IgD-negative memory B cell (primary cell): Measurements from ENCODE around the gene ZDHHC20. TPM values are rescaled to one million over a fixed set of nuclear protein-coding genes. Genes with fewer than 3 reads are reported as not detected.
A peak's percentile ranks its signal among the peaks of the same experiment; 100 is the strongest.

Source experiments
- H3K27ac Mint-ChIP-seq, 3 donors: one replicate each; pipeline ENCODE4 v1.8.0; 2020 to 2022; ENCODE audit warnings: mild to moderate bottlenecking in 3 of 3, mixed read lengths in 3 of 3, moderate library complexity in 1 of 3
- H3K27me3 Mint-ChIP-seq: one replicate; pipeline ENCODE4 v1.8.0; 2021; ENCODE audit warnings: mixed read lengths
- H3K36me3 Mint-ChIP-seq: one replicate; pipeline ENCODE4 v1.8.0; 2020; ENCODE audit warnings: mild to moderate bottlenecking, mixed read lengths
- H3K4me1 Mint-ChIP-seq, 3 donors: one replicate each; pipeline ENCODE4 v1.8.0; 2020 to 2022; ENCODE audit warnings: mixed read lengths in 3 of 3, mild to moderate bottlenecking in 1 of 3
- H3K4me3 Mint-ChIP-seq, 4 donors: one replicate each; pipeline ENCODE4 v1.8.0; 2020 to 2022; ENCODE audit warnings: mild to moderate bottlenecking in 4 of 4, mixed read lengths in 4 of 4, moderate library complexity in 3 of 4
- H3K9me3 Mint-ChIP-seq, 3 donors: one replicate each; pipeline ENCODE4 v1.8.0; 2020 to 2021; ENCODE audit warnings: mixed read lengths in 3 of 3, mild to moderate bottlenecking in 1 of 3
- polyA plus RNA-seq: library from polyadenylated mRNA; unstranded; fragments of 300-500 nt; fragmentation: Illumina TruSeq; gene quantifications from one replicate; pipeline ENCODE4 v1.2.3, GENCODE V29; 2021

The ZDHHC20 gene
- polyA plus RNA-seq, 1 donor from 2014 or later, result 24.3 TPM

GRCh38 chr13:21458451-21458812, 671 bp downstream of the ZDHHC20 start:
- H3K27ac Mint-ChIP-seq, result peak overlapping the region; percentile 86 to 94 (median 91)
- H3K4me3 Mint-ChIP-seq, result peak overlapping the region; percentile 89 to 98 (median 98)
- H3K9me3 Mint-ChIP-seq, result no peaks in the 10 kb centered on the region
- no peaks in the 10 kb centered on the region for H3K27me3 Mint-ChIP-seq
- peaks cover 7% of the 10 kb centered on the region for H3K36me3 Mint-ChIP-seq
- peaks cover 29 to 31% (median 30%) of the 10 kb centered on the region in 3 donors for H3K4me1 Mint-ChIP-seq

GRCh38 chr13:21453387-21454081, 5.6 kb downstream of the ZDHHC20 start:
- H3K36me3 Mint-ChIP-seq, result peaks cover 8% of the 10 kb centered on the region
- H3K27ac Mint-ChIP-seq, result no peak overlapping the region
- H3K4me1 Mint-ChIP-seq, result peaks cover 31 to 49% (median 36%) of the 10 kb centered on the region in 3 donors
- H3K4me3 Mint-ChIP-seq, result peak overlapping the region in 1 of 4 donors; percentile 78
- H3K27me3 Mint-ChIP-seq, result no peaks in the 10 kb centered on the region
- peaks cover 2 to 5% (median 3%) of the 10 kb centered on the region in 3 donors for H3K9me3 Mint-ChIP-seq

GRCh38 chr13:21450936-21451335, 8.2 kb downstream of the ZDHHC20 start:
- Mint-ChIP-seq H3K9me3 (peaks cover 2 to 5% (median 3%) of the 10 kb centered on the region in 3 donors), H3K4me3 (no peak overlapping the region), H3K27ac (no peak overlapping the region), H3K27me3 (no peaks in the 10 kb centered on the region), H3K4me1 (peaks cover 16 to 38% (median 27%) of the 10 kb centered on the region in 3 donors), H3K36me3 (peaks cover 4% of the 10 kb centered on the region)

- H3K9me3 Mint-ChIP-seq, result peaks cover 0 to under 1% (median 0%) of the 10 kb centered on the region in 3 donors
- no peaks in the 10 kb centered on the region for H3K27me3 Mint-ChIP-seq
- no peaks in the 10 kb centered on the region for H3K36me3 Mint-ChIP-seq
- H3K4me3 Mint-ChIP-seq, result peak overlapping the region in 1 of 4 donors; percentile 2
- H3K27ac Mint-ChIP-seq, result no peak overlapping the region
- H3K4me1 Mint-ChIP-seq, result peaks cover 22 to 36% (median 28%) of the 10 kb centered on the region in 3 donors
Observed at GRCh38 chr13:21446656-21447055, 12.4 kb downstream of the ZDHHC20 start.

- peaks cover 0 to 1% (median 0%) of the 10 kb centered on the region in 3 donors for H3K9me3 Mint-ChIP-seq
- peaks cover 25 to 41% (median 35%) of the 10 kb centered on the region in 3 donors for H3K4me1 Mint-ChIP-seq
- no peaks in the 10 kb centered on the region for H3K36me3 Mint-ChIP-seq
- no peak overlapping the region for H3K4me3 Mint-ChIP-seq
- no peak overlapping the region for H3K27ac Mint-ChIP-seq
- H3K27me3 Mint-ChIP-seq, result no peaks in the 10 kb centered on the region
Observed at GRCh38 chr13:21445759-21446158, 13.3 kb downstream of the ZDHHC20 start.

GRCh38 chr13:21443171-21443570, 15.9 kb downstream of the ZDHHC20 start:
- Mint-ChIP-seq H3K27ac (peak overlapping the region in 2 of 3 donors; percentile 18 to 89), H3K36me3 (peaks cover 2% of the 10 kb centered on the region), H3K4me1 (peaks cover 29 to 50% (median 39%) of the 10 kb centered on the region in 3 donors), H3K27me3 (no peaks in the 10 kb centered on the region), H3K9me3 (peaks cover 0 to 5% (median 0%) of the 10 kb centered on the region in 3 donors), H3K4me3 (no peak overlapping the region)

GRCh38 chr13:21436582-21436981, 22.5 kb downstream of the ZDHHC20 start:
- peak overlapping the region; percentile 59 to 97 (median 92) for H3K27ac Mint-ChIP-seq
- H3K4me1 Mint-ChIP-seq, result peaks cover 31 to 48% (median 37%) of the 10 kb centered on the region in 3 donors
- peaks cover 0 to 4% (median 0%) of the 10 kb centered on the region in 3 donors for H3K9me3 Mint-ChIP-seq
- H3K4me3 Mint-ChIP-seq, result peak overlapping the region; percentile 3 to 62 (median 33)
- no peaks in the 10 kb centered on the region for H3K27me3 Mint-ChIP-seq
- H3K36me3 Mint-ChIP-seq, result peaks cover 5% of the 10 kb centered on the region

GRCh38 chr13:21435687-21436151, 23.4 kb downstream of the ZDHHC20 start:
- peak overlapping the region; percentile 36 to 72 (median 54) for H3K4me3 Mint-ChIP-seq
- H3K4me1 Mint-ChIP-seq, result peaks cover 28 to 46% (median 36%) of the 10 kb centered on the region in 3 donors
- peaks cover 9% of the 10 kb centered on the region for H3K36me3 Mint-ChIP-seq
- no peaks in the 10 kb centered on the region for H3K27me3 Mint-ChIP-seq
- peak overlapping the region; percentile 59 to 92 (median 78) for H3K27ac Mint-ChIP-seq
- H3K9me3 Mint-ChIP-seq, result peaks cover 3 to 7% (median 5%) of the 10 kb centered on the region in 3 donors

- Mint-ChIP-seq H3K27ac (peak overlapping the region; percentile 59 to 92 (median 78)), H3K4me1 (peaks cover 28 to 45% (median 35%) of the 10 kb centered on the region in 3 donors), H3K9me3 (peaks cover 6 to 8% (median 7%) of the 10 kb centered on the region in 3 donors), H3K27me3 (no peaks in the 10 kb centered on the region), H3K36me3 (peaks cover 13% of the 10 kb centered on the region), H3K4me3 (peak overlapping the region in 3 of 4 donors; percentile 19 to 62 (median 36))
Observed at GRCh38 chr13:21435231-21435630, 23.9 kb downstream of the ZDHHC20 start.

GRCh38 chr13:21434588-21434987, 24.5 kb downstream of the ZDHHC20 start:
- Mint-ChIP-seq H3K27ac (no peak overlapping the region), H3K9me3 (peaks cover 8 to 14% (median 13%) of the 10 kb centered on the region in 3 donors), H3K36me3 (peaks cover 16% of the 10 kb centered on the region), H3K4me1 (peaks cover 32 to 44% (median 41%) of the 10 kb centered on the region in 3 donors), H3K27me3 (no peaks in the 10 kb centered on the region), H3K4me3 (no peak overlapping the region)

- Mint-ChIP-seq H3K27me3 (no peaks in the 10 kb centered on the region), H3K9me3 (peaks cover 6 to 22% (median 21%) of the 10 kb centered on the region in 3 donors), H3K27ac (peak overlapping the region in 1 of 3 donors; percentile 39), H3K36me3 (peaks cover 12% of the 10 kb centered on the region), H3K4me1 (peaks cover 21 to 36% (median 24%) of the 10 kb centered on the region in 3 donors), H3K4me3 (peak overlapping the region in 2 of 4 donors; percentile 1 to 52)
Observed at GRCh38 chr13:21429211-21429610, 29.9 kb downstream of the ZDHHC20 start.

GRCh38 chr13:21427741-21428140, 31.4 kb downstream of the ZDHHC20 start:
- no peak overlapping the region for H3K27ac Mint-ChIP-seq
- H3K9me3 Mint-ChIP-seq, result peaks cover 6 to 22% (median 21%) of the 10 kb centered on the region in 3 donors
- H3K4me1 Mint-ChIP-seq, result peaks cover 21 to 36% (median 25%) of the 10 kb centered on the region in 3 donors
- H3K4me3 Mint-ChIP-seq, result peak overlapping the region in 1 of 4 donors; percentile 44
- peaks cover 14% of the 10 kb centered on the region for H3K36me3 Mint-ChIP-seq
- H3K27me3 Mint-ChIP-seq, result no peaks in the 10 kb centered on the region

GRCh38 chr13:21426238-21426637, 32.9 kb downstream of the ZDHHC20 start:
- Mint-ChIP-seq H3K27ac (no peak overlapping the region), H3K9me3 (peaks cover 6 to 22% (median 21%) of the 10 kb centered on the region in 3 donors), H3K4me1 (peaks cover 19 to 36% (median 27%) of the 10 kb centered on the region in 3 donors), H3K4me3 (peak overlapping the region in 1 of 4 donors; percentile 12), H3K36me3 (peaks cover 14% of the 10 kb centered on the region), H3K27me3 (no peaks in the 10 kb centered on the region)

- no peaks in the 10 kb centered on the region for H3K27me3 Mint-ChIP-seq
- H3K27ac Mint-ChIP-seq, result no peak overlapping the region
- H3K36me3 Mint-ChIP-seq, result peaks cover 8% of the 10 kb centered on the region
- H3K9me3 Mint-ChIP-seq, result no peaks in the 10 kb centered on the region
- peaks cover under 1 to 7% (median 2%) of the 10 kb centered on the region in 3 donors for H3K4me1 Mint-ChIP-seq
- no peak overlapping the region for H3K4me3 Mint-ChIP-seq
Observed at GRCh38 chr13:21420706-21421105, 38.4 kb downstream of the ZDHHC20 start.

GRCh38 chr13:21413013-21413412, 46.1 kb downstream of the ZDHHC20 start:
- Mint-ChIP-seq H3K36me3 (peaks cover 14% of the 10 kb centered on the region), H3K27ac (no peak overlapping the region), H3K4me1 (peaks cover 0 to 4% (median 0%) of the 10 kb centered on the region in 3 donors), H3K9me3 (peaks cover 0 to 5% (median 4%) of the 10 kb centered on the region in 3 donors), H3K4me3 (no peak overlapping the region), H3K27me3 (no peaks in the 10 kb centered on the region)
